ENCODE measurements around the gene ETHE1. TPM values are rescaled to one million over a fixed set of nuclear protein-coding genes. Genes with fewer than 3 reads are reported as not detected.

Gene ETHE1, protein sequence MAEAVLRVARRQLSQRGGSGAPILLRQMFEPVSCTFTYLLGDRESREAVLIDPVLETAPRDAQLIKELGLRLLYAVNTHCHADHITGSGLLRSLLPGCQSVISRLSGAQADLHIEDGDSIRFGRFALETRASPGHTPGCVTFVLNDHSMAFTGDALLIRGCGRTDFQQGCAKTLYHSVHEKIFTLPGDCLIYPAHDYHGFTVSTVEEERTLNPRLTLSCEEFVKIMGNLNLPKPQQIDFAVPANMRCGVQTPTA
- total RNA-seq (ENCODE audit: unreplicated experiment), result 16.0 TPM
- long read RNA-seq, transcript ETHE1-201 (7 exons, 963 nt), result major isoform, 5 of 13 reads
- long read RNA-seq, partial matches to known transcripts, result 0 of 13 reads
- long read RNA-seq, other reads (novel, unspliced or antisense), result 6 of 13 reads

DNA sequence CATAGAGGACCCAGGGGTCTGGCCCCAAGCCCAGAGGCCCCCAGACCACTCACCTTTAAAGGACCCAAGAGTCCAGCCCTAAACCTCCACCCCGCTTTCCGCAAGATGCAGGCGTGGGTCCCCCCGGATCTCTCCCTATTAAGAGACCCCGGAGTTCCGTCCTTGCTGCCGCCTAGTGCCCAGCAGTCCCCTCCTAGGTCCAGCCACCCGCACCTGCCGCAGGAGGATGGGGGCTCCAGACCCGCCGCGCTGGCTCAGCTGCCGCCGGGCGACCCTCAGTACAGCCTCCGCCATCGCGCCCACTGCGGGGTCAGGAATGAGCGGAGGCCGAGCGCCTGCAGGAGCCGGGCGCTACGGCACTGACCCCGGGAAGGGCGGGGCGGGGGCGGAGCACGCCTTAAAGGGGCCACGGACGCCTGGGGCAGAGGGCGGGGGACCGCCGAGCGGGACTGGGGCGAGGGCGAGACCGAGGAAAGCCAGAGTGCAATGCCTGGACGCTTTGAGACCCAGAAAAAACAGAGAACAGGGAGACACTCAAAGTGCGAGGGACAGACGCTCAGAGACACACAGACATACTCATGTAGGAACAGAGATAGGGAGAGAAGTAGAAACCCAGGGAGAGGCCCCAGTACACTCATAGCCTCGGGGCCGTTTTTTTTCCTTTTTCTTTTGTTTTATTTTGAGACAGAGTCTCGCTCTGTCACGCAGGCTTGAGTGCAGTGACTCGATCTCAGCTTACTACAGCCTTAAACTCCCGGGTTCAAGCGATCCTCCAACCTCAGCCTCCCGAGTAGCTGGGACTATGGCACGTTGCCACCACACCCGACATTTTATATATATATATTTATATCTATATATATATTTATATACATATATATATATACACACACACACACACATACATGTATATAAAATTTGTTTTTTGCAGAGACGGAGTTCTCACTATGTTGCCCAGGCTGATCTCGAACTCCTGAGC, at the start of gene ETHE1:
Gene ETHE1, minus strand, starts transcription at position 318 of the 976 bp plus-strand sequence. Its CDS starts 24 bp downstream, at position 294.
- peak within 1 kb of the TSS; percentile 86 for H3K4me3 Mint-ChIP-seq (ENCODE audit: unreplicated experiment)

DNA sequence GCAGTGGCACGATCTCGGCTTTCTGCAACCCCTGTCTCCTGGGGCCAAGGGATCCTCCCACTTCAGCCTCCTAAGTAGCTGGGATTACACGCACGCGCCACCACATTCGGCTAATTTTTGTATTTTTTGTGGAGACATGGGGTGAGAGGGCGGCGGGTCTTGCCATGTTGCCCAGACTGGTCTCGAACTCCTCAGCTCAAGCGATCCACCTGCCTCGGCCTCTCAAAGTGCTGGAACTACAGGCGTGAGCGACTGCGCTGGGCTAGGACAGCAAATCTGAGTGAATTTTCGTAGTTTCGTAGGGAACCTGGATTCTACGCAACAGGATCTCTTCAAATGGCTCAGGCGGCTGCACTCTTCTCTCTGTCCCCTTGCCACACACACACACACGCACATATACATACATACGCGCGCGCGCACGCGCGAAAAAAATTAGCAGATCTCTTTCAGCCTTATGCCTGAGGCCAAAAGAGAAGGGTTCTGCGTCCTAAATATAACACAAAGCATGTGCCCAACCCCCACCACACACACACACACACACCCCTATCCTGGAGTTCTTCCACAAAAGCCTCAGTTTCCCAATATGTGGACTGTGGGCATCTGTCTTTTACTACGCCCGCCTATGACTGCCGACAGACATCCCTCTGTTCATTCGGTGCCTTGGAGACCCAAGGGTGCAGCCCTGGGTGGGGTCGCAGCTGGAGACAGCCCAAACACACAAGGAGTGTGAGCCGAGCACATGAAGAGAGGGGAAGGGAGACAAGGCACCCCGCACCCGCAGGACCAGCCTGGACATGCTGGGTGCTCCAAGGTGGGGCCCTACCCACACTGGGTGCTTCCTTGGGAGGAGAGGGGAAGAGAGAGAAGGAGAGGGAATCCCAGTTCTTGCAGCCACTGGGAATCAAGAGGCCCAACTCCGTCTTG, 49.2 kb upstream of the ETHE1 start:
- Mint-ChIP-seq H3K27ac (ENCODE audit: unreplicated experiment) (peak overlapping the region; percentile 73), H3K9me3 (ENCODE audit: unreplicated experiment) (peaks cover 12% of the 10 kb centered on the region), H3K4me3 (ENCODE audit: unreplicated experiment) (peak overlapping the region; percentile 100), H3K36me3 (ENCODE audit: unreplicated experiment) (no peaks in the 10 kb centered on the region), H3K4me1 (ENCODE audit: low read depth, unreplicated experiment) (peaks cover 10% of the 10 kb centered on the region), H3K27me3 (ENCODE audit: unreplicated experiment) (peaks cover 5% of the 10 kb centered on the region)
- no peak for DNase-seq
- TF ChIP-seq, protein P1, sequence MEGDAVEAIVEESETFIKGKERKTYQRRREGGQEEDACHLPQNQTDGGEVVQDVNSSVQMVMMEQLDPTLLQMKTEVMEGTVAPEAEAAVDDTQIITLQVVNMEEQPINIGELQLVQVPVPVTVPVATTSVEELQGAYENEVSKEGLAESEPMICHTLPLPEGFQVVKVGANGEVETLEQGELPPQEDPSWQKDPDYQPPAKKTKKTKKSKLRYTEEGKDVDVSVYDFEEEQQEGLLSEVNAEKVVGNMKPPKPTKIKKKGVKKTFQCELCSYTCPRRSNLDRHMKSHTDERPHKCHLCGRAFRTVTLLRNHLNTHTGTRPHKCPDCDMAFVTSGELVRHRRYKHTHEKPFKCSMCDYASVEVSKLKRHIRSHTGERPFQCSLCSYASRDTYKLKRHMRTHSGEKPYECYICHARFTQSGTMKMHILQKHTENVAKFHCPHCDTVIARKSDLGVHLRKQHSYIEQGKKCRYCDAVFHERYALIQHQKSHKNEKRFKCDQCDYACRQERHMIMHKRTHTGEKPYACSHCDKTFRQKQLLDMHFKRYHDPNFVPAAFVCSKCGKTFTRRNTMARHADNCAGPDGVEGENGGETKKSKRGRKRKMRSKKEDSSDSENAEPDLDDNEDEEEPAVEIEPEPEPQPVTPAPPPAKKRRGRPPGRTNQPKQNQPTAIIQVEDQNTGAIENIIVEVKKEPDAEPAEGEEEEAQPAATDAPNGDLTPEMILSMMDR (IDR thresholded peaks at IDR 0.05; ENCODE audit: partially characterized antibody, unreplicated experiment), result no peak

More for the DNA sequence above, at the start of gene ETHE1:
- Mint-ChIP-seq H3K27ac (ENCODE audit: unreplicated experiment) (peak within 1 kb of the TSS; percentile 75), H3K36me3 (ENCODE audit: unreplicated experiment) (no peaks in the 10 kb centered on the region), H3K9me3 (ENCODE audit: unreplicated experiment) (peaks cover 2% of the 10 kb centered on the region), H3K27me3 (ENCODE audit: unreplicated experiment) (peaks cover 3% of the 10 kb centered on the region), H3K4me1 (ENCODE audit: low read depth, unreplicated experiment) (peaks cover 3% of the 10 kb centered on the region)
- peak; percentile 93 for DNase-seq
- TF ChIP-seq, protein P1 (IDR thresholded peaks at IDR 0.05; ENCODE audit: partially characterized antibody, unreplicated experiment), result no peak

DNA sequence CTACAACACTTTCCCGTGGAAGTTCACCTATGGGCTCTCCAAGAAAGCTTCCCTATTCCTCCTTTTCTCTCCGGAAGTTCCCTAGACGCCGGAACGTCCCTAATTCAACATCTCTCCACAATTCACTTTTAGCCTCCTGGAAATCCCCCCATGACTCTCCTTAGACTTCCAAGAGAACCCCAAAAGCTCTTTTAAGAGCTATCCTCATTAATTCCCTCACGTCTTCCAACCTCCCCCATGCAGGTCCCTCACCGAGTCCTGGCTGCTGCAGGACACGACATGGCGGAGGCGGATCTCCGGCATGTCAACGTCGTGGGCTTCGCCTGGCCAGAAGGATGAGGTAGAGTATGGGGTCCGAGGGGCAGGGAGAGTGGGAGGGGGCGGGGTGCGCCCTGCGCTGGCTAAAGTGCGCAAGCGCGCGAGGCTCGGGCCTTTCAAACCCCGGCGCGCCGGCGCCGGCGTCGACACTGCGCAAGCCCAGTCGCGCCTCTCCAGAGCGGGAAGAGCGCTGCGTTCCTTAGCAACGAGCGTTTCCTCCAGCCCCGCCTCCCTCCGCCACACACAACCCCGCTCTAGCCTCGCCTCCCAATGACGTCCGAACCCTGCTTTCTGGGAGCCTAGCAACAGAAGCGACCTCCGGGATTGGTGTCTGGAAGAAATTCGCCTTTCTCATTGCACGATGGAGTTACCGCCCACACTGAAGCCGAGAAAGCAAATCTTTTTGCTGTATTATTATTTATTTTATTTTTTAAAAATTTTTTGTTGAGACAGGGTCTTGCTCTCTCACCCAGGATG, 48.4 kb upstream of the ETHE1 start, which contains the start of the genes PINLYP and XRCC1:
Gene PINLYP, plus strand, starts transcription at position 646 of the 795 bp plus-strand sequence. CDS start 1,391 bp downstream, outside the sequence.
Gene XRCC1, minus strand, starts transcription at position 372 of the 795 bp plus-strand sequence. Its CDS starts 69 bp downstream, at position 303.
- Mint-ChIP-seq H3K4me3 (ENCODE audit: unreplicated experiment) (peak within 1 kb of the TSS; percentile 100), H3K9me3 (ENCODE audit: unreplicated experiment) (peaks cover 17% of the 10 kb centered on the region), H3K4me1 (ENCODE audit: low read depth, unreplicated experiment) (peaks cover 14% of the 10 kb centered on the region), H3K27ac (ENCODE audit: unreplicated experiment) (peak within 1 kb of the TSS; percentile 96), H3K36me3 (ENCODE audit: unreplicated experiment) (no peaks in the 10 kb centered on the region), H3K27me3 (ENCODE audit: unreplicated experiment) (peaks cover 5% of the 10 kb centered on the region)
- TF ChIP-seq, protein P1 (IDR thresholded peaks at IDR 0.05; ENCODE audit: partially characterized antibody, unreplicated experiment), result no peak
- DNase-seq, result peak; percentile 97

Data from glutamatergic neuron (in vitro differentiated cells).